SIG-M5 treated with dmso at 0.1 percent for 504 hours (cell line): ENCODE data around the gene CAPZA2.
A peak's percentile ranks its signal among the peaks of the same experiment; 100 is the strongest.
"Not testable (repeated sequence)": the region's sequence is repeated elsewhere in the genome, so short reads cannot be mapped to it uniquely, and the experiment has no call there.

Source experiments
- DNase-seq: peaks from one replicate; lab custom pipeline; 2025; ENCODE audit not compliant: unreplicated experiment; lab: John Stamatoyannopoulos, UW

Gene CAPZA2

DNA sequence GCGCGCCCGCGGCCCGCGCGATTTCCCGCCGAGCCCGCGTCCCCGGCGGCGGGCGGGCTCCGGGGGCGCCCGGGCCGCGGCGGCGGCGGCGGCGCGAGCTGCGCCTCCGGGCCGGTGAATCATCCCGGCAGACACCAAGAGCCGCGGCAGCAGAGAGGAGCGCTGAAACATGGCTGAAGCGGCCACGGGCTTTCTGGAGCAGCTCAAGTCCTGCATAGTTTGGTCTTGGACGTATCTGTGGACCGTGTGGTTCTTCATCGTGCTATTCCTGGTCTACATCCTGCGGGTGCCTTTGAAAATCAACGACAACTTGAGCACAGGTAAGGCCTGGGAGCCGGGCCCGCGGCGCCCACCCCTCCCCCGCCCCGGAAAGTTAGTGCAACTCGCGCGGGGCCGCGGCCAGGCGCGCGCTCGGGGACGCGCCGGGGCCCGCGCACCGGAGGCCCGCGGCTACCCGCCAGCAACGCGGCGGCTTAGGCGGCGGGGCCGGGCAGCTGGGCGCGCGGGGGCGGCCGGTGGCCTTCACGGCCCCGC lies 91.1 kb downstream of the CAPZA2 start, which contains the start of gene ST7:
TSS of gene ST7 (plus strand) at position 130 of the 534 bp plus-strand sequence. CDS start at position 170, 40 bp downstream.
- peak; percentile 77 for DNase-seq

DNA sequence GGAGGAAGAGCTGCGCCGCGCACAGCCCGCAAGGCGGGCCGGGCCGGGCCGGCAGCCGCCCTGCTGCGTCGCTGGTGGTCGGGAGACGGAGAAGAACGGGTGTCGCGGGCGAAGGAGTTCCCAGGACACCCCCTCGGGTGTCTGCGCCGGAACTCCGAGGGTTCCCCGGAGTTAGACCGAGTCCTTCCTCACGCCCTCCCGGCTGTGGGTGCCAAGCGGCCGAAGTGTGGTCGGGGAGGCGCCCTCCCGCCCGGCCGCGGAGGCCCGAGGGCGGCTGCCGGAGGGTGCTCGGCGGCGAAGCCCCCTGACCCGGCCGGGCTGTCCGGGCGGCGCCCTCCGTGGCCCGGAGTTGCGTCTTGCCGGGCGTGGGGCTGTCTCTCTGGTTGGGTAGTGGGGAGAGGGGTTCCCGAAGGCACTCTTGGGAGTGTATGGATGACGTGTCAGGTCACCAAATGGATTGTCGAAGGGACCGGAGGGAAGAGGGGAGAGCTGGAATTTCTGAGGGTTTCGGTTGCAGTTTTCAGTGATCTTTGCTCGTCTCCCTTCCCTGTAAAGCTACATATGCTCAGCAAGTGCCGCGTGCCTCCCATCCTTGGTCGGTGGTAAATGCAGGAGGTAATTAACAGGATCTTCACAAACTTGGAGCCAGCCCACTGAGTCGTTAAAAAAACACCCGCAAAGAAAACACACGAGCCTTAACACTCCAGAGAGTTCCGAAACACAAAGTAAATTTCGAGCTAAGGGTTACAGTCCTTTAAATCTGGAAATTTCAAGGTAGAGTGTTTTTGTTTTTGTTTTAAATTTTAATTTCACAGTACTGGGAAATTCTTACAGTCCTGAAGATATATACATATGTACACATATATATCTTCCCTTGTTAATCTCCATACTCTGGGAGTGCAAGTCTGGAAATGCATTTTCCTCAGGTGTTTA lies 91.8 kb downstream of the CAPZA2 start:
- DNase-seq, result peak; percentile 61

DNA sequence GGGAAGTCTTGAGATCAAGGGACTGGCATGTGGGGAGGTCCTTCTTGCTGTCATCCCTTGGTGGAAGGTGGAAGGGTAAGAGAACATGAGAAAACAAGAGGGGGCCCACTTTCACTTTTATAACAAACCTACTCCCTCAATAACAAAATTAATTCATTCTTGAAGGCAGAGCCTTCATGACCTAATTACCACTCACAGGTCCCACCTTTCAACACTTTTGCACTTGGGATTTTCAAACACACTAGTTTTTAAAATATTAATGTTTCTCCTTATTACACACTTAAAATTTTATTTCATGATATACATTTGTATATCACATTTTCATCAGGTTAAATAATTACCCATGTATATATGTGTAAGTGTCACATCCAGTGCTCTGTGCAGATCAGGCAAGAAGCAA lies 93.0 kb downstream of the CAPZA2 start:
- DNase-seq, result no peak

DNA sequence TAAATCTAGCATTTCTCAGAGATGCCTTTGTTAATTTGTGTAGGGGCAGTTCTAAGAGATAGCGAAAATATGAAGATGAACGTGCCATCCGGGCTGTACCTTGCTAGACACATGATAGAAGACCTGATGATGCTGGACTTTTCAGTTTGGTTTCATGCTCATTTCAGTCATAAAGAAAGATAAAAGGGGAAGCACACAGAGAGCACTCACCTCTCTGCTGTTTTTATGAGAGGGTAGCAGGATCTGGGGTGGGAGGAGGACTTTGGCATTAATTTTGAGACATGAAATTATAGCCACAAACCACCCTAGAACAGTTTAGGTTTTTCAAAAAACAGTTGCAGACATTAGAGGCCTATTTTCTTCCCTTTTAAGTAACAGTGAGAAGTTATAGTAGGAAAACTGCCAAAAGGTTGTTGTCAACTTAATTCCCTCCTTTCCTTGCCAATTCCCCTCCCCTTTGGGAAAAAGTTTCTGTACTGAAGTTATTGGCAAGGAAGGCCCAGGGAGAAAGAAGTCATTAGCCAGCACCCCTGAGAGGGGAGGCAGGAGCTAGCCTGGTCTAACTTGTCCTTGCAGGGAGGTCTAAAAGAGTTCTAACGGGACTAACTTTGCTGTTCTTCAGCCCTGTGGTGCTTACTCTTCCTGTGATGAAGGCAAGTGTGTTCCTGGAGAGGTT lies 93.6 kb downstream of the CAPZA2 start:
- peak; percentile 40 for DNase-seq

DNA sequence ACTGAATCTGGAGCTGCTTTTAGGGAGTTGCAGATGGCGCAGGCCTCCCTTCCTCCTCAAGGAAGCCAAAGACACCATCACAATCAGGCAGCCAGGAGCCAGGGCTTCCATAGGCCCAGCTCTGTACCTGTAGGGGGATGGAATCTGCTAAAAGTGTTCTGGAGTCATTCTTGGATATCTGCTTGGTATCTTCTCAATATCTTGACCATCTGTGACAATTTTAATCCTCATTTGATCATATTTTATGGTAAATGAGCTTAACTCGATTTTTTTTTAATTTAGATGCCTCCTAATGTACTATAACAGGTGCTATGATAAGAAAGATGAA lies 94.1 kb downstream of the CAPZA2 start:
- DNase-seq, result no peak

DNA sequence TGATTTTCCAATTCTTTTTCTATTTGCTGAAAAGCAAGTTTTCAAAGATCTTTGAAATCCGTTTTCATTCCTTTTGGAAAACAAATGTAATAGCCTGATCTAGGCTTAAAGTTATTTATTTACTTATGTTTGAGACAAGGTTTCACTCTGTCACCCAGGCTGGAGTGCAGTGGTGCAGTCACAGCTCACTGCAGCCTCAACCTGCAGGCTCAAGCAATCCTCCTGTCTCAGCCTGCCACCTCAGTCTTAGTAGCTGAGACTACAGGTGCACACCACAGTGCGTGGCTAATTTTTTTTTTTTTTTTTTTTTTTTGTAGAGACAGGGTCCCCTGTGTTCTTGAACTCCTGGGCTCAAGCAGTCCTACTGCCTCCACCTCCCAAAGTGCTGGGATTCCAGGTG lies 95.5 kb downstream of the CAPZA2 start:
- no peak for DNase-seq

DNA sequence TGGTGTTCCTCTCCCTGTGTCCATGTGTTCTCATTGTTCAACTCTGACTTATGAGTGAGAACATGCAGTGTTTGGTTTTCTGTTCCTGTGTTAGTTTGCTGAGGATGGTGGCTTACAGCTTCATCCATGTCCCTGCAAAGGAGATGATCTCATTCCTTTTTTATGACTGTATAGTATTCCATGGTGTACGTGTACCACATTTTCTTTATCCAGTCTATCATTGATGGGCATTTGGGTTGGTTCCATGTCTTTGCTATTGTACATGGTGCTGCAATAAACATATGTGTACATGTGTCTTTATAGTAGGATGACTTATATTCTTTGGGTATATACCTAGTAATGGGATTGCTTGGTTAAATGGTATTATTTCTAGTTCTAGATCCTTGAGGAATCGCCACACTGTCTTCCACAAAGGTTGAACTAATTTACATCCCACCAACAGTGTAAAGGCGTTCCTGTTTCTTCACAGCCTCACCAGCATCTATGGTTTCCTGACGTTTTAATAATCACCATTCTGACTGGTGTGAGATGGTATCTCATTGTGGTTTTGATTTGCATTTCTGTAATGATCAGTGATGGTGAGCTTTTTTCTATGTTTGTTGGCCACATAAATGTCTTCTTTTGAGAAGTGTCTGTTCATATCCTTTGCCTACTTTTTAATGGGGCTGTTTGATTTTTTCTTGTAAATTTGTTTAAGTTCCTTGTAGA lies 99.7 kb downstream of the CAPZA2 start:
- not testable (repeated sequence) for DNase-seq

DNA sequence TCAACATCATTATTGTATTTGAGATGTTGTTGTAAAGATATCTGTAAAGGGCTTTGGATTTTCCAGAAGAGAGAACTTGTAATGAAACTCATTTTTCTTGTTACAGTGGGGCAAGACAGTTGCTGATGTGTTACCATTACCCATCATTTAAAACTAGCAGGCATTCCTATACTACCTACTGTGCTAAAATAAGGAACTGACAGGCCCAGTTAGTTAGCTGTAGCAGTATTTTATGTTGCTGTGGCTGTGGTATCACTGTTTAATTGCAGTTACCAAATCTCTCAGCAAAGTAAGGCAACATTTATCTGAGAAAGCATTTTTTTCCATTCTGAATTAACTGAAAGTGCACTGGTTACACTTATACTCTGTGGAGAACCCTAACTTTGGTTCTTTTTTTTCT lies 100.8 kb downstream of the CAPZA2 start:
- DNase-seq, result peak; percentile 25

DNA sequence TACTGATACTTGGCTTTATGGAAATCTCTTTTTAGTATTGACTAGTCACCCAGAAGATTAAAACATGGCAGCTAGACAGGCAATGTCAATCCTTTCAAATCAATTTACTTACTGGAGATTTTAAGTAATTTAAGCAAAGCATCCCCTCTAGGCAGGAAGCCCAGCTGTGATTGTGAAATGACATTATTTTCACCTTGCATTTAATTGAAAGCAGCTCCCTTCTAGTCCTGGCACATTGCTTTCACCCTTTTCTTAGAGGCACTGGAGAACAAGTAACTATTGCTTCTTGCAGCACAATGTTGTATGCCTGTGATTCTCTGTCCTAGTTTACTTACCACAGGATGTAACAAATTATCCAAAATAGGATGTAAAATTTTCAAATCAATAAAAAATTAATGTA lies 104.2 kb downstream of the CAPZA2 start:
- DNase-seq, result no peak

DNA sequence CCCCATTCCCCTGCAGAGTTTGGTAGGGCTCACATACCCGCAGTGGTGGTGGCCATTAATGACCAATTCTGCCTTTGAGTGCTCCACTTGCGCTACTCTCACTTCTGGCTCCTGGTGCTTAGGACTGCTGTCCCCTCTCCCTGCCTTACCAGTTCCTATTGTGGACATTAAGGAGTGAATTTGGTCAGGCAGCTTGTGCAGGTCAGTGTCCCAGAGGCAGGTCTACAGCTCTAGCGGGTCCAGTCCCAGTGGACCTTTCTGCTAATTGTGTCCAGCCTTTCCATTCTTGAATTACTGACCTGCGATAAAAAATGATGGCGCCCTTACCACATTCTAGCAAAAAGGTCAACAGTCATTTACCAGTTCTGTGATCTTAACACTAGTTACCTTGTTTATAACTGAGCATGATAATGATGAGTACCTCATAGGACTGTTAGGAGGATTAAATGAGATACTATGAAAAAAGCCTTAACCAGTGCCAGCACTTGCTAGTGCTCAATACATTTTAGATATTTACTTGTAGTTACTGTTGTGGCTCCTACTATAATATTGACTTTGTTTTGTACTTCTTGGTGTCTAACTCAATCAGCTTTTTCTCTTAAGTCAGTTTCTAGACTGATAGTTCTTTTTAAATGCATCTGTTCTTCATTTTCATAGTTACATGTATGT lies 105.0 kb downstream of the CAPZA2 start:
- no peak for DNase-seq

DNA sequence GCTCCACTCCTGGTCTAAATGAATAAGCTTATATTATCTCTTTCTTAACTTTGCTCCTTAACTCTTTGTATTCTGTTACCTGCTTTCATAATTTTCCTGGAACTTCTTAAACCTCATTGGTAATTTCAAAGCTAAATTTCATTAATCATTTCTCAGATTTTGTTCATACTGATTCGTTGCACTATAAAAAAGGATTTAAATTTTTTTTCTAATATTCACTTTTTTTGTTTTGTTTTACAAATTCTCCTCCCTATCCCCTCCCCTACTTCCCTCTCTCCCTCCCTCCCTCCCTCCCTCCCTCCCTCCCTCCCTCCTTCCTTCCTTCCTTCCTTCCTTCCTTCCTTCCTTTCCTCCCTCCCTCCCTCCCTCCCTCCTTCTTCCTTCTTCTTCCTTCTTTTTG lies 105.6 kb downstream of the CAPZA2 start:
- DNase-seq, result no peak

DNA sequence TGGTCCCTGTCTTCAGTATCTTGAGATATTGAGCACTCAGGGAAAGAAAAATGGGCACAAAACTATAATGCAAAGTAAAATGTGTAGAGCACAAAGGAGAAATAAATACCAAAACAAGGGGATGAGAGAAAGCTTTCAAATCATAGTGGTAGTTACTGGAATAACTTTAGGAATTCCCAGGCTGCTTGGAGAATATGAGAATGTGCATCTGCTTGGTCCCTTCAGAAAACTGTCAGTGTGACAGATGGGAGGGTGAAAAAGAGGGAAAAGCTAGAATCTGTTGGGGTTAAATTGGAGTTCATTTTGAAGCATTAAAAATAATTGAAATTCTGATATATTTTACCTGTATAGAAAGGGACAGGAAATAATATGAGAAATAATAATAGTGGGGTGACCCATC lies 106.2 kb downstream of the CAPZA2 start:
- no peak for DNase-seq

DNA sequence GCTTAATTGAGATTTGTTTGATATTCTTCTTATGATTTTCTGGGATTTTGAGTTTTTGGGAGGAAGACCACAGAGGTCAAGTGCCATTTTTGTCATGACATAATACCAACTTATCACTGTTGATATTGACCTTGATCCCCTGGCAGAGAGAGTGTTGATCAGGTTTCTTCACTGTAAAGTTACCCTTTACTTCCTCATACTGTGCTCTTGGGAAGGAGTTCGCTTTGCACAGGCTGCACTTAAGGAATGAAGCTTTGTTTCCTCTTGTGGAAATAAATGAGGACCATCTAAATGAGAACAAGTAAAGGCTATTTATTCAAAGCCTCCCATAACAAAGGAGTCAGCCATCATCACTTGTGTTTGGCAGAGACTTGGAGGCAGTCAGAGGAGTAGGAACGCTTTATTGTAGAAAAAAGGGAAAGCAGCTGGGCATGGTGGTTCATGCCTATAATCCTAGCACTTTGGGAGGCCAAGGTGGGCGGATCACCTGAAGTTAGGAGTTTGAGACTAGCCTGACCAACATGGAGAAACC lies 107.0 kb downstream of the CAPZA2 start:
- DNase-seq, result no peak

DNA sequence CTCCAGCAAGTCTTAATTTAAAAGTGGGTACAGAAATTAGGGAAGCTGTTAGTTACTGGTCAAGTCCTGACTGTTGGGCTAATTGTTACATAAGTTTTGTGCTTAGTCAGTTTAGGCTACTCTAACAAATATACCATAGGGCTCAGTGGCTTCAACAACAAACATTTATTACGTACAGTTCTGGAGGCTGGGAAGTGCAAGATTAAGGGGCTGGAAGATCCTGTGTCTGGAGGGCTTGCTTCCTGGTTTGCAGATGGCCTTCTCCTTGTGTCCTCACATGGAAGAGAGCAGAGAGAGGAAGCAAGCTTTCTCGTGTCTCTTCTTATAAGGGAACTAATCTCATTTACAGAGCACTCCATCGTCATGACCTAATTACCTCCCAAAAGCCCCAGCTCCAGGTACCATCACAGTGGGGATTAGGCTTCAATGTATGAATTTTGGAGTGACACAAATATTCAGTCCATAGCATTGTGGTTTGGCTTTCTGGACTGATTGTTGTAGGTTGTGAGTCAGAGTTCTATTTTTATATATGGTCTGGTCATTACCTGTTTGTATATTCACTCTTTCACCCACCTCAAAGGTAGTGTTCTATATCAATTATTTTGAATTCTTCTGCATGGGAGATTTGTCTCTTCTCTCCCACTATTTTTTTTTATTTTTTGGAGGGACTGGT lies 108.0 kb downstream of the CAPZA2 start:
- no peak for DNase-seq

DNA sequence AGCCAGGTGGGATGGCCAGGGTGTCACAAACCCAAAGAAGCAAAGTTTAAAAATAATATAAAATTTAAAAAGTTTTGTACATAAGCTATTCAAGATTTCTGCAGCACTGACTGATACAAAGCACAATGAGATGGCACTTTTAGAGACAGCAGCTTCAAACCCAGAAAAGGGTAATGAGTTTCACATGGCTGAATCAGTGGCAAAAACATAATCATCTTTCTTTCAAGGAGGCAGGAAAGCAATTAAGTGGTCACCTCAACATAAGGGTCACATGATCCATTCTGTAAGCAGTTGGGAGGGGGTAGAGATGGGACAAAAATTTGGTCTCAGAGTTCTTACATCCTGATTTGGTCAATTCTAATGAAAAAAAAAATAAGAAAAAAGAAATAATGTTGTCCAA lies 108.8 kb downstream of the CAPZA2 start:
- not testable (repeated sequence) for DNase-seq
